Measurements from ENCODE around the gene TBL1X. TPM values are rescaled to one million over a fixed set of nuclear protein-coding genes. Genes with fewer than 3 reads are reported as not detected.

TBL1X gene
- total RNA-seq, 1 experiment from 2014 or later, result 15.0 TPM

DNA sequence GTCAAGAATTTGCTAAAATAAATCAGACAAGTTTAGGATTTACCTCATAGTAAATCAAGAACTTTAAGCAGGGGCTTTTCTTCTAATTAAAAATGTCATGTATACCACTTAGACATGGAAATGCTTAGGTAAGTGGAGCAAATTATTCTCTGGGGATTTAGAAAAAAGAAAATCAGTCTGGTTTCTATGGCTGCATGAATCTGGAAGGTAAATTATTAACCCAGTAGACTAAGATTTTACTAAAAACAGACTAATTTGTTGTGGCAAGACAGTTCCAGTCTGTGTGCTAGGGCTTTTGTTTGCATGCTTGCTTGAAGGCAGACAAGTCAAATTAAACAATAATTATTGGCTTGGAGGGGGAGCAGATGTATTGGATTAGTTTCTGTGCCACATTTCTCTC is 140.6 kb downstream of the TBL1X start:
- CTCF ChIA-PET, result no interaction called here
- Mint-ChIP-seq H3K36me3 (ENCODE audit: insufficient read depth, unreplicated experiment) (no peaks in the 10 kb centered on the region), H3K9me3 (ENCODE audit: unreplicated experiment) (no peaks in the 10 kb centered on the region), H3K27ac (ENCODE audit: low read depth, unreplicated experiment) (no peak overlapping the region), H3K4me1 (ENCODE audit: insufficient read depth, unreplicated experiment) (peaks cover under 1% of the 10 kb centered on the region), H3K27me3 (ENCODE audit: insufficient read depth, unreplicated experiment) (no peaks in the 10 kb centered on the region), H3K4me3 (ENCODE audit: unreplicated experiment) (no peak overlapping the region)
- no peak for DNase-seq (ENCODE audit: unreplicated experiment)
- TF ChIP-seq, protein P1, sequence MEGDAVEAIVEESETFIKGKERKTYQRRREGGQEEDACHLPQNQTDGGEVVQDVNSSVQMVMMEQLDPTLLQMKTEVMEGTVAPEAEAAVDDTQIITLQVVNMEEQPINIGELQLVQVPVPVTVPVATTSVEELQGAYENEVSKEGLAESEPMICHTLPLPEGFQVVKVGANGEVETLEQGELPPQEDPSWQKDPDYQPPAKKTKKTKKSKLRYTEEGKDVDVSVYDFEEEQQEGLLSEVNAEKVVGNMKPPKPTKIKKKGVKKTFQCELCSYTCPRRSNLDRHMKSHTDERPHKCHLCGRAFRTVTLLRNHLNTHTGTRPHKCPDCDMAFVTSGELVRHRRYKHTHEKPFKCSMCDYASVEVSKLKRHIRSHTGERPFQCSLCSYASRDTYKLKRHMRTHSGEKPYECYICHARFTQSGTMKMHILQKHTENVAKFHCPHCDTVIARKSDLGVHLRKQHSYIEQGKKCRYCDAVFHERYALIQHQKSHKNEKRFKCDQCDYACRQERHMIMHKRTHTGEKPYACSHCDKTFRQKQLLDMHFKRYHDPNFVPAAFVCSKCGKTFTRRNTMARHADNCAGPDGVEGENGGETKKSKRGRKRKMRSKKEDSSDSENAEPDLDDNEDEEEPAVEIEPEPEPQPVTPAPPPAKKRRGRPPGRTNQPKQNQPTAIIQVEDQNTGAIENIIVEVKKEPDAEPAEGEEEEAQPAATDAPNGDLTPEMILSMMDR (IDR thresholded peaks at IDR 0.05; ENCODE audit: unreplicated experiment), result no peak
- intact Hi-C loops (cut with micrococcal nuclease), result no loop called here
- POLR2A ChIA-PET, result no interaction called here
- BruUV-seq (replicated peaks), result no TSS peak

DNA sequence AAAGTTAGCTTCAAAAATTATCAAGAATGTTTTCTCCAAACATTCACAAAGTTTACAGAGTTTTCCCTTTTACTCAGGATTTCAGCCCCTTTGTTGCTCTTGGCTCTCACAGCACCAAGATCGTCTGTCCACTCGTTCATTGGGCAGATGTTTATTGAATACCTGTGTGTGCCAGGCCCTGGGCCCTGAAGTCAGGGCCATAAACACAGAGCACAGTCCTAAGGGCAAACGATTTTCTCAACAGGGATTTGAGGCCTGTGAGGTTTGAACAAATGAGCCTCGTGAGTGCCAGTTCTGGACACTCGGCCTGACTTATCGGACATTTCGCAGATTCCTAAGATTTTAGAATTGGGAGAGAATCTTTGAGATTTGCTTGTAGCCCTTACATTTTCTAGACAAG is 142.1 kb downstream of the TBL1X start:
- TF ChIP-seq, protein P1 (IDR thresholded peaks at IDR 0.05; ENCODE audit: unreplicated experiment), result no peak
- no peaks in the 10 kb centered on the region for H3K27me3 Mint-ChIP-seq (ENCODE audit: insufficient read depth, unreplicated experiment)
- ChIA-PET POLR2A (no interaction called here), CTCF (no interaction called here)
- BruUV-seq (replicated peaks), result no TSS peak
- intact Hi-C loops (cut with micrococcal nuclease), result no loop called here
- H3K4me1 Mint-ChIP-seq (ENCODE audit: insufficient read depth, unreplicated experiment), result peaks cover 9% of the 10 kb centered on the region
- no peak overlapping the region for H3K4me3 Mint-ChIP-seq (ENCODE audit: unreplicated experiment)
- H3K27ac Mint-ChIP-seq (ENCODE audit: low read depth, unreplicated experiment), result no peak overlapping the region
- H3K9me3 Mint-ChIP-seq (ENCODE audit: unreplicated experiment), result no peaks in the 10 kb centered on the region
- no peaks in the 10 kb centered on the region for H3K36me3 Mint-ChIP-seq (ENCODE audit: insufficient read depth, unreplicated experiment)
- DNase-seq (ENCODE audit: unreplicated experiment), result no peak

DNA sequence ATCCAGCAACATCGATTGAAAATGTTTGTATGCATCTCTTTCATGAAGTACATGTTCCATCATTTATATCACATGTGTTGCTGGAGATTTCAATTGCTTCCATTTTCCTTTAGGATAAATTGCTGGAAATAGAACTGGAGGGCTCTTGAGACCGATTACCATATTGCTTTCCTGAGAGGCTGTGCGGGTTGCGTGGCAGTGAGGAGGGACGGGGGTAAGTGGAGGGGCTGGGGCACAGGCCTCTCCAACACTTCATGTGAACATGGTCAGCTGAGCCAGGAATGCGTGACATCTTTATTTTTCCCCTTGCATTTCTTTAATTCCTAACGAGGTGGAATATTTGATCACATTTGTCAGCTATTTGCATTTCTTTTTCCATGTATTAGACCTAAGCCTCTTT is 144.6 kb downstream of the TBL1X start:
- H3K9me3 Mint-ChIP-seq (ENCODE audit: unreplicated experiment), result no peaks in the 10 kb centered on the region
- intact Hi-C loops (cut with micrococcal nuclease), result no loop called here
- ChIA-PET POLR2A (no interaction called here), CTCF (interaction anchor here (0.6 kb wide), 1 partner anchor 670 kb away, joined by 4 read pairs; no protein-coding TSS in a partner anchor)
- no peak overlapping the region for H3K4me3 Mint-ChIP-seq (ENCODE audit: unreplicated experiment)
- H3K4me1 Mint-ChIP-seq (ENCODE audit: insufficient read depth, unreplicated experiment), result peaks cover 9% of the 10 kb centered on the region
- no peak overlapping the region for H3K27ac Mint-ChIP-seq (ENCODE audit: low read depth, unreplicated experiment)
- no peaks in the 10 kb centered on the region for H3K36me3 Mint-ChIP-seq (ENCODE audit: insufficient read depth, unreplicated experiment)
- no peaks in the 10 kb centered on the region for H3K27me3 Mint-ChIP-seq (ENCODE audit: insufficient read depth, unreplicated experiment)
- no peak for DNase-seq (ENCODE audit: unreplicated experiment)
- TF ChIP-seq, protein P1 (IDR thresholded peaks at IDR 0.05; ENCODE audit: unreplicated experiment), result no peak
- no TSS peak for BruUV-seq (replicated peaks)

DNA sequence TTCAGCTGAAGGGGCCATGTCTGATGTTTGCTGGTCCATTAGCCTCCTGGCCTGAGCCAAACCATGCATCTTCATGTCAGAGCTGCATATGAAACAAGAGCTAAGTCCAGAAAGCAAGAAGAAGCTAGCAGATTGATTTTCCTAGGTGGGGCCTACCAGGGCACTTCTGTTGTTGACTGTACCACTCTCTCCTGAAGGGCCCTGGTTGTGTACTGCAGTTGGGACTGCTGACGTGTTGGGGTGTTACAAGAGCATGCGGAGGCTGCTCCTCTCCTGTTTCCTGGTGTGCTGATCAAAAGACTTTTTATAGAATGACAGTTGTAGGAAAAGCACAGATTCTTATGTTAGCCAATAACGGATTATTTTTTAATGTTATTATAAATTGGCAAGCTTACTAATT is 145.1 kb downstream of the TBL1X start:
- no peak overlapping the region for H3K4me3 Mint-ChIP-seq (ENCODE audit: unreplicated experiment)
- no peaks in the 10 kb centered on the region for H3K27me3 Mint-ChIP-seq (ENCODE audit: insufficient read depth, unreplicated experiment)
- no peaks in the 10 kb centered on the region for H3K9me3 Mint-ChIP-seq (ENCODE audit: unreplicated experiment)
- H3K4me1 Mint-ChIP-seq (ENCODE audit: insufficient read depth, unreplicated experiment), result peaks cover 9% of the 10 kb centered on the region
- ChIA-PET CTCF (no interaction called here), POLR2A (interaction anchor here (0.6 kb wide), 1 partner anchor 88 kb away, joined by 3 read pairs; no protein-coding TSS in a partner anchor)
- TF ChIP-seq, protein P1 (IDR thresholded peaks at IDR 0.05; ENCODE audit: unreplicated experiment), result no peak
- no peak overlapping the region for H3K27ac Mint-ChIP-seq (ENCODE audit: low read depth, unreplicated experiment)
- no TSS peak for BruUV-seq (replicated peaks)
- no peak for DNase-seq (ENCODE audit: unreplicated experiment)
- intact Hi-C loops (cut with micrococcal nuclease), result no loop called here
- H3K36me3 Mint-ChIP-seq (ENCODE audit: insufficient read depth, unreplicated experiment), result no peaks in the 10 kb centered on the region
